ENCODE measurements around the gene ITGA1.

GRCh38 chr5:52787600-52788504 lies at the start of gene ITGA1, which contains the start of gene PELO:
- peak in 3 of 6 experiments; percentile 10 to 39 (median 16) for TF ChIP-seq CTCF (IDR thresholded peaks at IDR 0.05)
- TF ChIP-seq POLR2A (IDR thresholded peaks at IDR 0.05): peak in 2 of 4 donors; percentile 54 to 85
